GM23248 (cell line): ENCODE data around the gene UGT1A10.

ENCODE experiments used
- EZH2 ChIP-seq: fragments of 200-600 bp; sonication (generic); IDR thresholded peaks from 2 replicates; pipeline ENCODE4 v1.6.1; 2018; ENCODE audit warnings: antibody characterized with exemption, mild to moderate bottlenecking; ENCODE audit not compliant: insufficient read depth, poor library complexity, severe bottlenecking
- EZH2phosphoT487 ChIP-seq: fragments of 200-600 bp; sonication (generic); IDR thresholded peaks from 2 replicates; pipeline ENCODE4 v1.6.1; 2018; ENCODE audit warnings: antibody characterized with exemption, moderate library complexity, mild to moderate bottlenecking, low read depth; ENCODE audit not compliant: insufficient read depth

GRCh38 chr2:233707940-233708644 is 71.8 kb downstream of the UGT1A10 start:
- TF ChIP-seq EZH2phosphoT487 (no peak), EZH2 (no peak)
